HepG2 (cell line): ENCODE results near the gene NAA16.

Experiments
- CBX2 ChIP-seq, 2 experiments: fragments of 200-600 bp in 1 of 2; sonication (generic); formaldehyde crosslinking in 1 of 2; IDR thresholded peaks; 2 replicates each; pipeline versions ENCODE4 v1.7.0 to v1.8.1; 2018 to 2022; ENCODE audit warnings: low read depth in 2 of 2, low read length in 1 of 2, mild to moderate bottlenecking in 1 of 2, missing genetic modification reagents in 1 of 2
- JUN ChIP-seq: sonication (generic); formaldehyde crosslinking; IDR thresholded peaks from 2 replicates; pipeline ENCODE4 v1.4.0; 2020; ENCODE audit warnings: mild to moderate bottlenecking, missing genetic modification reagents
- NR3C1 ChIP-seq: sonication (generic); formaldehyde crosslinking; IDR thresholded peaks from 2 replicates; pipeline ENCODE4 v1.4.0; 2020; ENCODE audit warnings: missing genetic modification reagents
- RORA ChIP-seq: sonication (generic); formaldehyde crosslinking; IDR thresholded peaks from 2 replicates; pipeline ENCODE4 v1.5.0; 2020; ENCODE audit warnings: mild to moderate bottlenecking, missing genetic modification reagents, moderate library complexity
- ZNF18 ChIP-seq: sonication (generic); formaldehyde crosslinking; IDR thresholded peaks from 2 replicates; pipeline ENCODE4 v1.8.0; 2022; ENCODE audit warnings: mild to moderate bottlenecking, missing genetic modification reagents; ENCODE audit not compliant: insufficient replicate concordance
- ZNF253 ChIP-seq: sonication (generic); formaldehyde crosslinking; IDR thresholded peaks from 2 replicates; pipeline ENCODE4 v1.8.0; 2022; ENCODE audit warnings: mild to moderate bottlenecking, missing genetic modification reagents, borderline replicate concordance
- ZNF326 ChIP-seq: sonication (generic); formaldehyde crosslinking; IDR thresholded peaks from 2 replicates; pipeline ENCODE4 v1.4.0; 2020; ENCODE audit warnings: missing genetic modification reagents, borderline replicate concordance
- ZNF615 ChIP-seq: sonication (generic); formaldehyde crosslinking; IDR thresholded peaks from 2 replicates; pipeline ENCODE4 v1.5.0; 2020; ENCODE audit warnings: mild to moderate bottlenecking, missing genetic modification reagents, borderline replicate concordance
- ZSCAN12 ChIP-seq: sonication (generic); formaldehyde crosslinking; IDR thresholded peaks from 2 replicates; pipeline ENCODE4 v1.9.0; 2021; ENCODE audit warnings: mild to moderate bottlenecking, missing genetic modification reagents
- TF ChIP-seq, protein P1 (sequence below): sonication (generic); formaldehyde crosslinking; IDR thresholded peaks from 2 replicates; pipeline ENCODE4 v1.5.0; 2020; ENCODE audit warnings: mild to moderate bottlenecking, missing genetic modification reagents, moderate library complexity

GRCh38 chr13:41382431-41382830 is 71.4 kb downstream of the NAA16 start:
- TF ChIP-seq NR3C1, result no peak
- TF ChIP-seq ZNF253 (CRISPR knock-in tag), result no peak
- no peak for TF ChIP-seq ZSCAN12 (CRISPR knock-in tag)
- no peak for TF ChIP-seq RORA (CRISPR knock-in tag)
- no peak for TF ChIP-seq ZNF615 (CRISPR knock-in tag)
- TF ChIP-seq, protein P1, sequence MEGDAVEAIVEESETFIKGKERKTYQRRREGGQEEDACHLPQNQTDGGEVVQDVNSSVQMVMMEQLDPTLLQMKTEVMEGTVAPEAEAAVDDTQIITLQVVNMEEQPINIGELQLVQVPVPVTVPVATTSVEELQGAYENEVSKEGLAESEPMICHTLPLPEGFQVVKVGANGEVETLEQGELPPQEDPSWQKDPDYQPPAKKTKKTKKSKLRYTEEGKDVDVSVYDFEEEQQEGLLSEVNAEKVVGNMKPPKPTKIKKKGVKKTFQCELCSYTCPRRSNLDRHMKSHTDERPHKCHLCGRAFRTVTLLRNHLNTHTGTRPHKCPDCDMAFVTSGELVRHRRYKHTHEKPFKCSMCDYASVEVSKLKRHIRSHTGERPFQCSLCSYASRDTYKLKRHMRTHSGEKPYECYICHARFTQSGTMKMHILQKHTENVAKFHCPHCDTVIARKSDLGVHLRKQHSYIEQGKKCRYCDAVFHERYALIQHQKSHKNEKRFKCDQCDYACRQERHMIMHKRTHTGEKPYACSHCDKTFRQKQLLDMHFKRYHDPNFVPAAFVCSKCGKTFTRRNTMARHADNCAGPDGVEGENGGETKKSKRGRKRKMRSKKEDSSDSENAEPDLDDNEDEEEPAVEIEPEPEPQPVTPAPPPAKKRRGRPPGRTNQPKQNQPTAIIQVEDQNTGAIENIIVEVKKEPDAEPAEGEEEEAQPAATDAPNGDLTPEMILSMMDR, result no peak
- no peak for TF ChIP-seq CBX2 (IDR thresholded peaks at IDR 0.05; ENCODE audit: low read depth, low read length)
- TF ChIP-seq CBX2 (CRISPR knock-in tag; IDR thresholded peaks at IDR 0.05; ENCODE audit: low read depth), result no peak
- no peak for TF ChIP-seq ZNF18 (CRISPR knock-in tag)
- no peak for TF ChIP-seq JUN
- no peak for TF ChIP-seq ZNF326 (CRISPR knock-in tag)
